HCT116 (cell line): ENCODE results near the gene GNAO1. TPM values are rescaled to one million over a fixed set of nuclear protein-coding genes. Genes with fewer than 3 reads are reported as not detected.

Experiments
- ATAC-seq: fragments of 200-7000 bp; cut with Tn5 transposase; 2 replicates; pipeline ENCODE4 v1.9.1; 2020; ENCODE audit warnings: mild to moderate bottlenecking, moderate library complexity
- BruUV-seq: library from RNA; stranded (reverse); fragments of 400-500 nt; replicated peaks from 2 replicates; lab custom pipeline; 2021; lab: Mats Ljungman, UMichigan
- CTCF ChIA-PET: fragments of 300-600 bp; sonication (Branson Sonifier 250); formaldehyde crosslinking; loops from one replicate; lab custom pipeline; 2021; ENCODE audit warnings: antibody characterized with exemption; lab: Charles Lee
- POLR2A ChIA-PET: fragments of 300-600, 350-600 bp; sonication (Branson Sonifier 250); formaldehyde crosslinking; loops from one replicate; lab custom pipeline; 2021; ENCODE audit warnings: antibody characterized with exemption; lab: Charles Lee
- RAD21 ChIA-PET, 2 experiments: fragments of 300-600 bp; sonication (Branson Sonifier 250); formaldehyde crosslinking; loops; one replicate each; lab custom pipeline; 2023; ENCODE audit warnings: low total read pairs in 2 of 2; ENCODE audit not compliant: uncharacterized antibody in 2 of 2, unreplicated experiment in 2 of 2, low non-redundant PET in 1 of 2; lab: Charles Lee
- DNase-seq: peaks from one replicate; pipeline ENCODE4 v3.0.0-alpha.2; 2010; ENCODE audit warnings: low read depth, low spot score
- H2AFZ ChIP-seq: fragments of 200-600 bp; shearing (Covaris generic), sonication (generic); 2 replicates; pipeline ENCODE4 v1.6.1; 2017; ENCODE audit warnings: low read depth, mixed run types, mixed read lengths, antibody characterized with exemption, low read length; ENCODE audit not compliant: poor library complexity, severe bottlenecking
- H3K27ac ChIP-seq: 2 replicates; pipeline ENCODE4 v1.5.1; 2012; ENCODE audit warnings: low read depth, low read length
- H3K27me3 ChIP-seq: fragments of 200-600 bp; sonication (generic); 2 replicates; pipeline ENCODE4 v1.6.1; 2016; ENCODE audit warnings: mixed run types, low read length, mixed read lengths; ENCODE audit not compliant: insufficient read depth
- H3K36me3 ChIP-seq, 2 experiments: fragments of 200-500 bp in 1 of 2; fragments of 200-600 bp in 1 of 2; sonication (Bioruptor generic) in 1 of 2; sonication (generic) in 1 of 2; 2 replicates each; pipeline versions ENCODE4 v1.5.1 to v1.6.1; 2014 to 2016; ENCODE audit warnings: low read length in 2 of 2, inconsistent platforms in 1 of 2, mixed read lengths in 1 of 2, mixed run types in 1 of 2; ENCODE audit not compliant: insufficient read depth in 2 of 2, control insufficient read depth in 1 of 2
- H3K4me1 ChIP-seq, 2 experiments: fragments of 200-600 bp in 1 of 2; sonication (generic) in 1 of 2; 2 replicates each; pipeline versions ENCODE4 v1.5.1 to v1.6.1; 2012 to 2017; ENCODE audit warnings: low read length in 2 of 2, inconsistent platforms in 1 of 2, mild to moderate bottlenecking in 1 of 2, mixed read lengths in 1 of 2, mixed run types in 1 of 2, moderate library complexity in 1 of 2; ENCODE audit not compliant: insufficient read depth in 2 of 2, control insufficient read depth in 1 of 2
- H3K4me2 ChIP-seq: fragments of 200-600 bp; sonication (generic); 2 replicates; pipeline ENCODE4 v1.6.1; 2017; ENCODE audit warnings: mixed run types, low read length, mixed read lengths
- H3K4me3 ChIP-seq, 2 experiments: fragments of 200-600 bp in 1 of 2; sonication (generic) in 1 of 2; replicated peaks in 1 of 2; 2 replicates each; pipeline ENCODE4 v1.5.1; 2011 to 2016; ENCODE audit warnings: low read length in 2 of 2, control low read depth in 1 of 2, low read depth in 1 of 2, mild to moderate bottlenecking in 1 of 2, mixed read lengths in 1 of 2, mixed run types in 1 of 2
- H3K79me2 ChIP-seq: fragments of 200-600 bp; sonication (generic); 2 replicates; pipeline ENCODE4 v1.6.1; 2017; ENCODE audit warnings: mild to moderate bottlenecking, mixed run types, low read length, moderate library complexity, mixed read lengths; ENCODE audit not compliant: insufficient read depth
- H3K9ac ChIP-seq: fragments of 200-600 bp; sonication (generic); 2 replicates; pipeline ENCODE4 v1.6.1; 2016; ENCODE audit warnings: low read length, mixed read lengths
- H3K9me2 ChIP-seq: fragments of 200-600 bp; sonication (generic), shearing (Covaris generic); 2 replicates; pipeline ENCODE4 v1.6.1; 2017; ENCODE audit warnings: mixed run types, mild to moderate bottlenecking, moderate library complexity; ENCODE audit not compliant: insufficient read depth
- H3K9me3 ChIP-seq, 2 experiments: fragments of 200-500 bp in 1 of 2; fragments of 200-600 bp in 1 of 2; sonication (Bioruptor generic) in 1 of 2; sonication (generic) in 1 of 2; 2 replicates each; pipeline ENCODE4 v1.6.1; 2014 to 2017; ENCODE audit warnings: low read length in 2 of 2, mixed read lengths in 2 of 2, inconsistent platforms in 1 of 2, low read depth in 1 of 2, mild to moderate bottlenecking in 1 of 2, mixed run types in 1 of 2, moderate library complexity in 1 of 2; ENCODE audit not compliant: control insufficient read depth in 1 of 2, insufficient read depth in 1 of 2
- H4K20me1 ChIP-seq: fragments of 200-600 bp; sonication (generic), shearing (Covaris generic); 2 replicates; pipeline ENCODE4 v1.6.1; 2017; ENCODE audit warnings: mixed run types, mild to moderate bottlenecking, moderate library complexity; ENCODE audit not compliant: insufficient read depth
- ATF3 ChIP-seq: IDR thresholded peaks from 2 replicates; pipeline ENCODE4 v1.6.1; 2012
- CBX3 ChIP-seq: IDR thresholded peaks from 2 replicates; pipeline ENCODE4 v1.6.1; 2012; ENCODE audit warnings: low read depth
- CTCF ChIP-seq, 3 experiments: fragments of 200-600 bp in 1 of 3; sonication (generic) in 1 of 3; IDR thresholded peaks in 2 of 3; conservative IDR thresholded peaks in 1 of 3; 2 replicates each; pipeline ENCODE4 v1.5.1; 2012 to 2017; ENCODE audit warnings: low read depth in 2 of 3, low read length in 2 of 3, antibody characterized with exemption in 1 of 3, borderline replicate concordance in 1 of 3, control low read depth in 1 of 3, mild to moderate bottlenecking in 1 of 3, mixed read lengths in 1 of 3, mixed run types in 1 of 3, moderate library complexity in 1 of 3; ENCODE audit not compliant: insufficient read depth in 1 of 3
- ELF1 ChIP-seq: IDR thresholded peaks from 2 replicates; pipeline ENCODE4 v1.6.1; 2012; ENCODE audit warnings: low read depth, borderline replicate concordance
- EZH2 ChIP-seq: fragments of 200-600 bp; sonication (generic); IDR thresholded peaks from 2 replicates; pipeline ENCODE4 v1.6.1; 2017; ENCODE audit warnings: antibody characterized with exemption, mixed run types
- MAX ChIP-seq: IDR thresholded peaks from 2 replicates; pipeline ENCODE4 v1.6.1; 2012
- POLR2A ChIP-seq: IDR thresholded peaks from 2 replicates; pipeline ENCODE4 v1.7.0; 2011; ENCODE audit warnings: borderline replicate concordance; ENCODE audit not compliant: insufficient read depth, insufficient read length; ENCODE audit errors: extremely low read depth
- SIN3A ChIP-seq: IDR thresholded peaks from 2 replicates; pipeline ENCODE4 v1.6.1; 2012; ENCODE audit warnings: low read depth
- SP1 ChIP-seq: IDR thresholded peaks from 2 replicates; pipeline ENCODE4 v1.6.1; 2012; ENCODE audit warnings: low read depth
- ZFX ChIP-seq: fragments of 450-650 bp; IDR thresholded peaks from 2 replicates; pipeline ENCODE4 v1.6.1; 2017
- ZNF274 ChIP-seq: fragments of 200-500 bp; sonication (Bioruptor generic); IDR thresholded peaks from 2 replicates; pipeline ENCODE4 v1.6.1; 2014; ENCODE audit warnings: mild to moderate bottlenecking, low read depth, low read length, inconsistent platforms
- intact Hi-C: fragments of 100-400 bp; cut with micrococcal nuclease; formaldehyde crosslinking; loops from 2 replicates; pipeline ENCODE4 v1.10.0; 2022
- total RNA-seq: library from RNA; stranded (reverse); gene quantifications from one replicate; pipeline ENCODE4 v1.2.1, GENCODE V29; 2021; ENCODE audit not compliant: unreplicated experiment
- TF ChIP-seq, protein P1 (sequence below): IDR thresholded peaks from 2 replicates; pipeline ENCODE4 v1.6.1; 2012; ENCODE audit warnings: low read depth

Gene GNAO1
- total RNA-seq, 1 experiment from 2014 or later: 0.12 TPM

DNA sequence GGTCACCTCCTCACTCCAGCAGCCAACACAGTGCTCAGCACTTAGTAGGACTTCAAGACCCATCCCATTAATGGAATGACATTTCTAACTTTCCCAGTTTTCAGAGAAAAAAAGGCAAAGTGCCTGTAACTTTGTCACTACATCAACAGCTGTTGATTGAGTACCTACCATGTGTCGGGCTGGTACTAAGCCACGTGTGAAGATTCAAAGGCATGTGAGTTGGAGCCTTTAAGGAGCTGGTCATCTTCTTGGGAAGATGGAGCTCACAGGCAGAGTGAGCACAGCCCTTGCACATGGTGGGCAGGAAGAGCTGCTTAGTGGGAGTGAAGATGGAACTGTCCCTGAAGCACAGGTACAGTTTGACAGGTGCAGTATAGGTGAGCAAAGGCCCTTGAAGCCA is 88.6 kb downstream of the GNAO1 start:
- Histone ChIP-seq H3K9ac (no peak overlapping the region), H2AFZ (no peak overlapping the region), H3K36me3 (no peaks in the 10 kb centered on the region), H3K27ac (no peak overlapping the region), H3K4me1 (no peaks in the 10 kb centered on the region), H3K27me3 (peaks cover 19% of the 10 kb centered on the region), H4K20me1 (no peaks in the 10 kb centered on the region), H3K4me2 (no peak overlapping the region), H3K9me3 (no peaks in the 10 kb centered on the region), H3K9me2 (no peaks in the 10 kb centered on the region), H3K79me2 (no peaks in the 10 kb centered on the region), H3K4me3 (no peak overlapping the region)
- RAD21 ChIA-PET: no interaction called here
- CTCF ChIA-PET: interaction anchor here (2.2 kb wide), 1 partner anchor 10 kb away, joined by 7 read pairs; no protein-coding TSS in a partner anchor
- POLR2A ChIA-PET: no interaction called here
- intact Hi-C loops: loop anchor here (10.0 kb wide), 1 partner anchor 235 kb away; no protein-coding TSS in a partner anchor
- no peak for ATAC-seq
- DNase-seq: no peak
- TF ChIP-seq CTCF (IDR thresholded peaks at IDR 0.05 in 2 of 3, conservative IDR thresholded peaks at IDR 0.05 in 1 of 3; ENCODE audit: borderline replicate concordance in 1 of 3, insufficient read depth in 1 of 3, low read depth in 2 of 3, low read length in 2 of 3): no peak
- TF ChIP-seq ZFX: no peak
- TF ChIP-seq CBX3: no peak
- TF ChIP-seq, protein P1, sequence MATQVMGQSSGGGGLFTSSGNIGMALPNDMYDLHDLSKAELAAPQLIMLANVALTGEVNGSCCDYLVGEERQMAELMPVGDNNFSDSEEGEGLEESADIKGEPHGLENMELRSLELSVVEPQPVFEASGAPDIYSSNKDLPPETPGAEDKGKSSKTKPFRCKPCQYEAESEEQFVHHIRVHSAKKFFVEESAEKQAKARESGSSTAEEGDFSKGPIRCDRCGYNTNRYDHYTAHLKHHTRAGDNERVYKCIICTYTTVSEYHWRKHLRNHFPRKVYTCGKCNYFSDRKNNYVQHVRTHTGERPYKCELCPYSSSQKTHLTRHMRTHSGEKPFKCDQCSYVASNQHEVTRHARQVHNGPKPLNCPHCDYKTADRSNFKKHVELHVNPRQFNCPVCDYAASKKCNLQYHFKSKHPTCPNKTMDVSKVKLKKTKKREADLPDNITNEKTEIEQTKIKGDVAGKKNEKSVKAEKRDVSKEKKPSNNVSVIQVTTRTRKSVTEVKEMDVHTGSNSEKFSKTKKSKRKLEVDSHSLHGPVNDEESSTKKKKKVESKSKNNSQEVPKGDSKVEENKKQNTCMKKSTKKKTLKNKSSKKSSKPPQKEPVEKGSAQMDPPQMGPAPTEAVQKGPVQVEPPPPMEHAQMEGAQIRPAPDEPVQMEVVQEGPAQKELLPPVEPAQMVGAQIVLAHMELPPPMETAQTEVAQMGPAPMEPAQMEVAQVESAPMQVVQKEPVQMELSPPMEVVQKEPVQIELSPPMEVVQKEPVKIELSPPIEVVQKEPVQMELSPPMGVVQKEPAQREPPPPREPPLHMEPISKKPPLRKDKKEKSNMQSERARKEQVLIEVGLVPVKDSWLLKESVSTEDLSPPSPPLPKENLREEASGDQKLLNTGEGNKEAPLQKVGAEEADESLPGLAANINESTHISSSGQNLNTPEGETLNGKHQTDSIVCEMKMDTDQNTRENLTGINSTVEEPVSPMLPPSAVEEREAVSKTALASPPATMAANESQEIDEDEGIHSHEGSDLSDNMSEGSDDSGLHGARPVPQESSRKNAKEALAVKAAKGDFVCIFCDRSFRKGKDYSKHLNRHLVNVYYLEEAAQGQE: no peak
- TF ChIP-seq POLR2A: no peak
- no peak for TF ChIP-seq EZH2
- no peak for TF ChIP-seq ZNF274
- TF ChIP-seq ELF1: no peak
- no peak for TF ChIP-seq ATF3
- no peak for TF ChIP-seq SP1
- no peak for TF ChIP-seq SIN3A
- no peak for TF ChIP-seq MAX
- no TSS peak for BruUV-seq
